Measurements from ENCODE around the gene TTR.

DNA sequence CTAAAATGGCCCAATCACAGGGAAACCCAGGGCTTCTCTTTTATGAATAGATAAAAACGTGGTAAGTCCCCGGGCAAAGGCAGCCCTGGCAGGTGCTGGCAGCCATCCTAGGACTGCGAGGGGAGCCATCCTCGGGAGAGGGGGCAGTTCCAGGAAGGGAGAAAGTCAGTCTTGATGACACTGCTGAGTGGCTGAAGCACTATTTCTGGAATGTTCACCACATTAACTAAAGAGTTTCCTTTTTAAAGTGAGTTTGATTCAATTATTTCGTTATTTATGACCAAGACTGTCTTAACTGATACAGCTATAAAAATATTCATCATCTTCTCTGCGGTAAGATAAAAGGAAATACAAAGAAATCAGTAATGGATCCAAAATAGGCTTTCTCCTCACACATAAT, 20.4 kb downstream of the TTR start:
- TF ChIP-seq CTCF (IDR thresholded peaks at IDR 0.05; ENCODE audit: low read depth, low read length) (no peak), EZH2phosphoT487 (IDR thresholded peaks at IDR 0.05; ENCODE audit: low read depth) (no peak)

All from OCI-LY3 (cell line).